Right atrium auricular region (tissue), 2 donors: ENCODE data around the gene C8G. TPM values are rescaled to one million over a fixed set of nuclear protein-coding genes. Genes with fewer than 3 reads are reported as not detected.

Experiments
- DNase-seq: peaks from one replicate; pipeline ENCODE4 v3.0.0-alpha.2; 2019; ENCODE audit warnings: low spot score
- H3K27ac ChIP-seq, 2 donors: fragments of 200-600 bp; sonication (generic); 1 replicate in 1 of 2; 2 replicates in 1 of 2; pipeline ENCODE4 v1.5.1; 2016 to 2019
- H3K27me3 ChIP-seq, 2 donors: fragments of 200-600 bp; sonication (generic); one replicate each; pipeline versions ENCODE4 v1.5.1 to v1.6.0; 2017 to 2019
- H3K36me3 ChIP-seq: fragments of 200-600 bp; sonication (generic); one replicate; pipeline ENCODE4 v1.5.1; 2016
- H3K4me1 ChIP-seq, 2 donors: fragments of 200-600 bp; sonication (generic); one replicate each; pipeline versions ENCODE4 v1.5.1 to v1.6.0; 2017 to 2019
- H3K4me3 ChIP-seq, 2 donors: fragments of 200-600 bp; sonication (generic); 1 replicate in 1 of 2; 2 replicates in 1 of 2; pipeline ENCODE4 v1.5.1; 2017 to 2019; ENCODE audit warnings: mild to moderate bottlenecking in 1 of 2, moderate library complexity in 1 of 2
- H3K9me3 ChIP-seq, 2 donors: fragments of 200-600 bp; sonication (generic); one replicate each; pipeline ENCODE4 v1.5.1; 2019
- CTCF ChIP-seq, 2 donors: fragments of 200-600 bp; sonication (generic); IDR thresholded peaks; one replicate each; pipeline ENCODE4 v1.5.1; 2019; ENCODE audit warnings: antibody characterized with exemption in 2 of 2
- total RNA-seq, 2 donors: library from RNA; depleted of rRNA; stranded (reverse); fragments of >200 nt; gene quantifications; one replicate each; pipeline ENCODE4 v1.1.0, GENCODE V29; 2016

Gene C8G
- total RNA-seq, 2 donors from 2014 or later, result not detected

DNA sequence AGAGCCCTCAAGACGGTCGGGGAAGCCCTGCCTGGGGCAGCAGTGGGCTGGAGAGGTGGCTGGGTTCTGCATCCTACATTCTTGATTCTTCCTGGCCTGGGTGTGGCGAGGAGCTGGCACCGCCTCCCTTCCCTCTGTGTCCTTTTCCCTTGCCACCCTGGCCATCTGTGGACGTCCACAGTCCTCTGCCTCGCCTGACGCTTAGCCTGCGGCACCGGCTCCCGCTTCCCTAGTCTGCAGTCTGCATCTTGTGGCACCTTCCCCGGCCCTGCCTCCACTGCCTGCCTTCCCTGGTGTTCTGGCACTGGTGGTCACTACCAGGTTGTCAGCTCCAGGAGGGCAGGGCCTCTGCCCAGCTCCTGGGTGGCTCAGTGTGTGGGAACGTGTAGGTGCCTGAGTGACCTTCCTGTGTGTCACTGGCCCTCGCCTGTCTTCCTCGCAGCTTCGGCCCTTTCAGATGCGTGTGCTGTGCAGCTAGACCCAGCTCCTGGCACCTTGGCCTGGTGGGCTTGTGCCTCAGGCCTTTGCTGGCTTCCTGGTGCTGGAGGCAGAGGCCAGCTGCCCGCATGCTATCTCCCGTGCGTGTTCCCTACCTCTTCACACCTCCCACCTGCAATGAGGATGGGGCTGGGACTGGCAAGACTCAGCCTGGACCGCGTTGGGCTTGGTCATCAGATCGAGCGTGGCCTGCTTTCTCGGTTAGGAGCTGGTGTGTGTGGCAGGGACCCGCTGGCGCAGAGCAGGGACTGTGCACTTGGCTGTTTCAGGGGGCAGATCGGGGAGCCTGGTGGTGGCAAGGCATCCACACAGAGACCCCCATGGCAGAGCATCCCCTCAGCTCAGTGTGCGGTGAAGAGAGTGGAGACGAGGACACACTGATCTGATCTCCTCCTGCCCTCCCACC is 37.8 kb upstream of the C8G start:
- no peak for TF ChIP-seq CTCF (IDR thresholded peaks at IDR 0.05)
- Histone ChIP-seq H3K36me3 (peaks cover 25% of the 10 kb centered on the region), H3K4me1 (peaks cover 0 to 12% of the 10 kb centered on the region in 2 donors), H3K27ac (no peak overlapping the region), H3K27me3 (no peaks in the 10 kb centered on the region), H3K4me3 (no peak overlapping the region), H3K9me3 (no peaks in the 10 kb centered on the region)
- no peak for DNase-seq

GRCh38 chr9:136910197-136910900 is 34.7 kb upstream of the C8G start:
- no peaks in the 10 kb centered on the region for H3K9me3 ChIP-seq
- no peak for TF ChIP-seq CTCF (IDR thresholded peaks at IDR 0.05)
- H3K27me3 ChIP-seq, result no peaks in the 10 kb centered on the region
- peaks cover 25% of the 10 kb centered on the region for H3K36me3 ChIP-seq
- no peaks in the 10 kb centered on the region for H3K4me1 ChIP-seq
- no peak overlapping the region for H3K4me3 ChIP-seq
- H3K27ac ChIP-seq, result no peak overlapping the region
- DNase-seq, result no peak

DNA sequence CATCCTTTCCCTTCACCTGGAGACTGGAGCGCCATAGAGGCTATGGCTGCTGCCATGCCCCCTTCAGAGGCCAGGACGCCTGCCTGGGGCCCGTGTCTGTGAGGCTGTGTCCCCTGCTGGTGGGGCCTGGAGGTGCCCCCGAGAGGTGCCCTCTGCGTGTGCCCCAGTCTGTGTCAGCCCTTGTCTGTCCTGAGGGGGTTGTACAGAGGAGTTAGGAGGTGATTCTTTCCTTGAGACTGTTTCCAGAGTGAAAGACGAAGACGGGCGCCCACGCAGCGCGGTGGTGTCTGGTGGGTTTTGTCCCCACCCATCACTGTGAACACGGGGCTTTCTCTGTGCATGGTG is 34.2 kb upstream of the C8G start:
- H3K9me3 ChIP-seq, result no peaks in the 10 kb centered on the region
- no peak overlapping the region for H3K27ac ChIP-seq
- no peak for DNase-seq
- H3K27me3 ChIP-seq, result no peaks in the 10 kb centered on the region
- no peaks in the 10 kb centered on the region for H3K4me1 ChIP-seq
- no peak for TF ChIP-seq CTCF (IDR thresholded peaks at IDR 0.05)
- peaks cover 25% of the 10 kb centered on the region for H3K36me3 ChIP-seq
- H3K4me3 ChIP-seq, result no peak overlapping the region

- DNase-seq, result no peak
- H3K36me3 ChIP-seq, result peaks cover 29% of the 10 kb centered on the region
- no peak for TF ChIP-seq CTCF (IDR thresholded peaks at IDR 0.05)
- H3K27ac ChIP-seq, result no peak overlapping the region
- no peaks in the 10 kb centered on the region for H3K27me3 ChIP-seq
- no peaks in the 10 kb centered on the region for H3K9me3 ChIP-seq
- no peak overlapping the region for H3K4me3 ChIP-seq
- no peaks in the 10 kb centered on the region for H3K4me1 ChIP-seq
Measured at GRCh38 chr9:136913701-136914438, 31.2 kb upstream of the C8G start.

- Histone ChIP-seq H3K4me1 (no peaks in the 10 kb centered on the region), H3K27me3 (no peaks in the 10 kb centered on the region), H3K4me3 (no peak overlapping the region), H3K36me3 (peaks cover 28% of the 10 kb centered on the region), H3K9me3 (no peaks in the 10 kb centered on the region), H3K27ac (no peak overlapping the region)
- no peak for TF ChIP-seq CTCF (IDR thresholded peaks at IDR 0.05)
- no peak for DNase-seq
Measured at GRCh38 chr9:136915632-136916329, 29.3 kb upstream of the C8G start.
